ENCODE measurements around the gene CFAP298. TPM values are rescaled to one million over a fixed set of nuclear protein-coding genes. Genes with fewer than 3 reads are reported as not detected.
"Not testable (repeated sequence)": the region's sequence is repeated elsewhere in the genome, so short reads cannot be mapped to it uniquely, and the experiment has no call there.

Gene CFAP298
- polyA plus RNA-seq, 1 of the 3 experiments (the other 2 are of a cell fraction) = 57.8 TPM

GRCh38 chr21:32610940-32611339 lies 1.2 kb downstream of the CFAP298 start:
- DNase-seq; H2AFZ ChIP-seq (ENCODE audit: low read depth); H3K9me2 ChIP-seq; POLR2A ChIA-PET; H3K4me1 ChIP-seq (ENCODE audit: control insufficient read depth in 1 of 2, insufficient read depth in 2 of 2, low read depth in 1 of 2, low read length in 1 of 2); H3K27me3 ChIP-seq (ENCODE audit: insufficient read depth); H4K20me1 ChIP-seq (ENCODE audit: insufficient read depth); H3K9me3 ChIP-seq: not testable (repeated sequence)
- H3F3A ChIP-seq (replicated peaks; ENCODE audit: insufficient read depth) = peaks cover 25% of the 10 kb centered on the region
- H3K4me3 ChIP-seq (ENCODE audit: low read depth in 2 of 2, low read length in 1 of 2) = peak overlapping the region; percentile 53 to 90; a peak in 3 of 4 replicates
- H3K36me3 ChIP-seq (replicated peaks in 1 of 2; ENCODE audit: control insufficient read depth in 1 of 2, insufficient read depth in 2 of 2, low read length in 1 of 2) = peaks cover 24 to 28% of the 10 kb centered on the region in 2 experiments
- peak overlapping the region in 1 of 2 experiments; percentile 28; a peak in 1 of 4 replicates for H3K27ac ChIP-seq (ENCODE audit: low read depth in 2 of 2, low read length in 1 of 2)
- H3K9ac ChIP-seq = peak overlapping the region; percentile 97; the same call in 1 of the 2 replicates
- CTCF ChIA-PET = interaction anchor here (1.2 to 3.8 kb wide), 3 partner anchors 11 to 207 kb away, joined by 3 to 28 read pairs (median 12); partner anchors contain the start of gene SYNJ1
- peak overlapping the region; percentile 97 for H3K4me2 ChIP-seq
- H3K79me2 ChIP-seq (ENCODE audit: insufficient read depth) = peaks cover 31% of the 10 kb centered on the region
- WGBS (ENCODE audit: low lambda C conversion rate) = 50% methylated on average over 17 of the region's 17 CpGs

DNA sequence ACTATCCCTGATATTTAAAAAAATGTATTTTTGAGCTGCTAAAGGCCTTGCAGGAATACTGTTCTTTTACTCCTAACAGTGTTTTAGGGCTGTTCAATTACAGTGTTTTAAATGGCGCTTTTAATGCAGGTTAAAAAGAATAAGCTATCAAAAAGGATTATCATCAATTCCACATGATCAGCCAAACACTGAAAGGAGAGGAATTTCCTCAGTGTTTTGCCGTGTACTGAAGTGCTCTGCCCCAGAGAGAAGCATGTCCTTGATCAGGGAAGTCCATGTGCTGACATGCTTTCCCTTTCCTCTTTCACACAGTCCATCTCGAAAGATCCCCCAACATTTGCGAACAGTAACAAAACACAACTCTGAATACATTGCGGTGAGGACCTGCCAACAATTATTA lies 3.3 kb downstream of the CFAP298 start:
- H3F3A ChIP-seq (replicated peaks; ENCODE audit: insufficient read depth) = peaks cover 18% of the 10 kb centered on the region
- H3K9me3 ChIP-seq = no peaks in the 10 kb centered on the region
- H3K4me2 ChIP-seq = no peak overlapping the region
- no peaks in the 10 kb centered on the region for H4K20me1 ChIP-seq (ENCODE audit: insufficient read depth)
- no peaks in the 10 kb centered on the region for H3K9me2 ChIP-seq
- POLR2A ChIA-PET = no interaction called here
- no peak overlapping the region for H3K4me3 ChIP-seq (ENCODE audit: low read depth in 2 of 2, low read length in 1 of 2)
- peaks cover 3 to 8% of the 10 kb centered on the region in 2 experiments; a peak in 3 of 4 replicates for H3K4me1 ChIP-seq (ENCODE audit: control insufficient read depth in 1 of 2, insufficient read depth in 2 of 2, low read depth in 1 of 2, low read length in 1 of 2)
- 98% methylated on average over 5 of the region's 5 CpGs for WGBS (ENCODE audit: low lambda C conversion rate)
- CTCF ChIA-PET = interaction anchor here (1.1 to 3.9 kb wide), 5 partner anchors 9 to 206 kb away, joined by 3 to 28 read pairs (median 5); no protein-coding TSS in a partner anchor
- no peak for DNase-seq
- H3K79me2 ChIP-seq (ENCODE audit: insufficient read depth) = peaks cover 31% of the 10 kb centered on the region
- H3K27me3 ChIP-seq (ENCODE audit: insufficient read depth) = no peaks in the 10 kb centered on the region
- H3K27ac ChIP-seq (ENCODE audit: low read depth in 2 of 2, low read length in 1 of 2) = no peak overlapping the region
- TF ChIP-seq FOXM1 (IDR thresholded peaks at IDR 0.05; ENCODE audit: low read depth) (no peak), RFX5 (IDR thresholded peaks at IDR 0.05; ENCODE audit: low read length) (no peak), SIN3A (IDR thresholded peaks at IDR 0.05; ENCODE audit: borderline replicate concordance, low read depth, low read length) (no peak), CHD2 (IDR thresholded peaks at IDR 0.05; ENCODE audit: low read length, partially characterized antibody) (no peak), CTCF (IDR thresholded peaks at IDR 0.05) (no peak), YY1 (IDR thresholded peaks at IDR 0.05; ENCODE audit: low read depth) (no peak), TCF12 (IDR thresholded peaks at IDR 0.05) (no peak)
- TF ChIP-seq, protein P1, sequence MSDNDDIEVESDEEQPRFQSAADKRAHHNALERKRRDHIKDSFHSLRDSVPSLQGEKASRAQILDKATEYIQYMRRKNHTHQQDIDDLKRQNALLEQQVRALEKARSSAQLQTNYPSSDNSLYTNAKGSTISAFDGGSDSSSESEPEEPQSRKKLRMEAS (IDR thresholded peaks at IDR 0.05; ENCODE audit: low read depth) = no peak
- H2AFZ ChIP-seq (ENCODE audit: low read depth) = no peak overlapping the region
- H3K36me3 ChIP-seq (replicated peaks in 1 of 2; ENCODE audit: control insufficient read depth in 1 of 2, insufficient read depth in 2 of 2, low read length in 1 of 2) = peaks cover 39 to 42% of the 10 kb centered on the region in 2 experiments
- H3K9ac ChIP-seq = no peak overlapping the region

GRCh38 chr21:32605469-32605868 lies 6.7 kb downstream of the CFAP298 start:
- Histone ChIP-seq H2AFZ (ENCODE audit: low read depth) (no peak overlapping the region), H3K27me3 (ENCODE audit: insufficient read depth) (no peaks in the 10 kb centered on the region), H3K4me2 (no peak overlapping the region), H4K20me1 (ENCODE audit: insufficient read depth) (no peaks in the 10 kb centered on the region), H3K79me2 (ENCODE audit: insufficient read depth) (peaks cover 19% of the 10 kb centered on the region), H3K36me3 (replicated peaks in 1 of 2; ENCODE audit: control insufficient read depth in 1 of 2, insufficient read depth in 2 of 2, low read length in 1 of 2) (peaks cover 64 to 65% of the 10 kb centered on the region in 2 experiments), H3K9ac (no peak overlapping the region), H3K9me2 (no peaks in the 10 kb centered on the region), H3F3A (replicated peaks; ENCODE audit: insufficient read depth) (peaks cover 13% of the 10 kb centered on the region), H3K4me1 (ENCODE audit: control insufficient read depth in 1 of 2, insufficient read depth in 2 of 2, low read depth in 1 of 2, low read length in 1 of 2) (peaks cover 0 to 4% of the 10 kb centered on the region in 2 experiments; a peak in 2 of 4 replicates), H3K27ac (ENCODE audit: low read depth in 2 of 2, low read length in 1 of 2) (no peak overlapping the region), H3K9me3 (no peaks in the 10 kb centered on the region), H3K4me3 (ENCODE audit: low read depth in 2 of 2, low read length in 1 of 2) (no peak overlapping the region)
- ChIA-PET CTCF (interaction anchor here (1.1 to 1.2 kb wide), 2 partner anchors 35 to 202 kb away, joined by 3 to 6 read pairs; no protein-coding TSS in a partner anchor), POLR2A (no interaction called here)
- no peak for TF ChIP-seq RXRA (IDR thresholded peaks at IDR 0.05; ENCODE audit: borderline replicate concordance, low read depth)
- DNase-seq = no peak
- 96% methylated on average over 8 of the region's 8 CpGs for WGBS (ENCODE audit: low lambda C conversion rate)

Measured in SK-N-SH (cell line).